Trophoblast cell (in vitro differentiated cells and primary cell): ENCODE results near the gene HMG20B.

Experiments used
- DNase-seq, 2 donors: peaks; one replicate each; pipeline ENCODE4 v3.0.0-alpha.2; 2016
- H2AFZ ChIP-seq: 2 replicates; pipeline ENCODE4 v1.6.1; 2013; ENCODE audit warnings: low read length, moderate library complexity, mild to moderate bottlenecking; ENCODE audit not compliant: insufficient read depth, poor library complexity
- H2AK5ac ChIP-seq: 2 replicates; pipeline ENCODE4 v1.6.1; 2013; ENCODE audit warnings: mild to moderate bottlenecking, low read length
- H2BK120ac ChIP-seq: 2 replicates; pipeline ENCODE4 v1.6.1; 2013; ENCODE audit warnings: low read length, mild to moderate bottlenecking, moderate library complexity; ENCODE audit not compliant: insufficient read depth, poor library complexity
- H2BK12ac ChIP-seq: 2 replicates; pipeline ENCODE4 v1.6.1; 2013; ENCODE audit warnings: mild to moderate bottlenecking, low read length, moderate library complexity
- H2BK5ac ChIP-seq: 2 replicates; pipeline ENCODE4 v1.6.1; 2013; ENCODE audit warnings: low read length, low read depth, moderate library complexity, mild to moderate bottlenecking; ENCODE audit not compliant: poor library complexity
- H3K14ac ChIP-seq: 2 replicates; pipeline ENCODE4 v1.6.1; 2013; ENCODE audit warnings: mild to moderate bottlenecking, low read length
- H3K18ac ChIP-seq: 2 replicates; pipeline ENCODE4 v1.6.1; 2013; ENCODE audit warnings: mild to moderate bottlenecking, low read length
- H3K23ac ChIP-seq: 2 replicates; pipeline ENCODE4 v1.6.1; 2013; ENCODE audit warnings: low read length
- H3K27ac ChIP-seq: 2 replicates; pipeline ENCODE4 v1.5.1; 2013; ENCODE audit warnings: low read depth, mild to moderate bottlenecking, inconsistent platforms, low read length, moderate library complexity
- H3K27me3 ChIP-seq: 2 replicates; pipeline ENCODE4 v1.6.1; 2013; ENCODE audit warnings: inconsistent platforms, mild to moderate bottlenecking, low read length, moderate library complexity; ENCODE audit not compliant: insufficient read depth
- H3K36me3 ChIP-seq, 2 experiments: 1 replicate in 1 of 2; 2 replicates in 1 of 2; pipeline ENCODE4 v1.6.1; 2013; ENCODE audit warnings: low read length in 2 of 2, mild to moderate bottlenecking in 2 of 2, moderate library complexity in 1 of 2; ENCODE audit not compliant: insufficient read depth in 2 of 2, control insufficient read depth in 1 of 2
- H3K4ac ChIP-seq: 2 replicates; pipeline ENCODE4 v1.6.1; 2013; ENCODE audit warnings: low read depth, mild to moderate bottlenecking, low read length, moderate library complexity
- H3K4me1 ChIP-seq, 2 experiments: 1 replicate in 1 of 2; 2 replicates in 1 of 2; pipeline ENCODE4 v1.6.1; 2013; ENCODE audit warnings: low read length in 2 of 2, mild to moderate bottlenecking in 2 of 2, moderate library complexity in 1 of 2; ENCODE audit not compliant: insufficient read depth in 2 of 2, control insufficient read depth in 1 of 2
- H3K4me2 ChIP-seq: 2 replicates; pipeline ENCODE4 v1.6.1; 2013; ENCODE audit warnings: inconsistent platforms, mild to moderate bottlenecking, low read length, moderate library complexity
- H3K4me3 ChIP-seq: 2 replicates; pipeline ENCODE4 v1.5.1; 2013; ENCODE audit warnings: mild to moderate bottlenecking, low read depth, low read length, inconsistent platforms
- H3K79me1 ChIP-seq: one replicate; pipeline ENCODE4 v1.6.1; 2013; ENCODE audit warnings: low read length
- H3K79me2 ChIP-seq: 2 replicates; pipeline ENCODE4 v1.6.1; 2013; ENCODE audit warnings: low read length, mild to moderate bottlenecking; ENCODE audit not compliant: control insufficient read depth, insufficient read depth, poor library complexity
- H3K9ac ChIP-seq: 2 replicates; pipeline ENCODE4 v1.6.1; 2013; ENCODE audit warnings: mild to moderate bottlenecking, low read length
- H3K9me3 ChIP-seq: 2 replicates; pipeline ENCODE4 v1.6.1; 2013; ENCODE audit warnings: low read depth, mild to moderate bottlenecking, control low read depth, inconsistent platforms, low read length; ENCODE audit not compliant: insufficient read depth
- H4K12ac ChIP-seq: 2 replicates; pipeline ENCODE4 v1.6.1; 2013; ENCODE audit warnings: low read depth, mild to moderate bottlenecking, low read length, moderate library complexity
- H4K8ac ChIP-seq: 2 replicates; pipeline ENCODE4 v1.6.1; 2013; ENCODE audit warnings: low read depth, mild to moderate bottlenecking, low read length, moderate library complexity
- H4K91ac ChIP-seq: one replicate; pipeline ENCODE4 v1.6.1; 2013; ENCODE audit warnings: low read depth, mild to moderate bottlenecking, low read length, moderate library complexity
- WGBS: extraction: QIAGEN DNeasy Blood & Tissue Kit; methylation state at CpG from one replicate; pipeline ENCODE4 v1.1.7; 2013; ENCODE audit warnings: missing lambda C conversion rate; ENCODE audit not compliant: insufficient read length, insufficient coverage; ENCODE audit errors: extremely low coverage; 5-methylcytosine and 5-hydroxymethylcytosine counted together

The HMG20B gene

DNA sequence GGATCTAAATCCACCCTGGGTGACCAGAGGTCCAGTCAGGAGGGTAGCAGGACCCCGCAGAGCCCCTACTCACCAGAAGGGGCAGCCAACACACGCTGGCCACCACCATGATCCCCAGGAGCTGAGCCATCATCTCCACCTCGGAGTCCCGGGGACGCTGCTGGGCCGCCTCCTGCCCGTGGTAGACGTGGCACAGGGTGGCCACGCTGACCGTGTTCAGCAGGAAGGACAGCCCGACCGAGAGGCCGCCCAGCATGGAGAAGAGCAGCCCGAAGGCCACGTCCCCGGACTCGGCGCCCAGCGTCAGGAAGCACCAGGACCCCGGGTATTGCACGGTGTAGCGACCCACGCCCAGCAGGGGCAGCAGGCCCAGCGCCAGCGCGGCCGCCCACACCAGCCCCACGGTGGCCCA is 27.0 kb downstream of the HMG20B start:
- Histone ChIP-seq H3K79me2 (no peaks in the 10 kb centered on the region), H2BK120ac (no peak overlapping the region), H3K4ac (no peak overlapping the region), H2AFZ (no peak overlapping the region), H4K12ac (no peak overlapping the region), H2BK12ac (no peak overlapping the region), H4K91ac (no peak overlapping the region), H2AK5ac (no peak overlapping the region), H3K4me2 (no peak overlapping the region), H3K27me3 (no peaks in the 10 kb centered on the region), H3K27ac (no peak overlapping the region), H2BK5ac (no peak overlapping the region), H3K14ac (no peak overlapping the region), H3K18ac (no peak overlapping the region), H3K79me1 (peaks cover 2% of the 10 kb centered on the region), H3K9me3 (peaks cover 3% of the 10 kb centered on the region), H3K9ac (no peak overlapping the region), H3K4me1 (peaks cover 8 to 9% of the 10 kb centered on the region in 2 experiments), H3K23ac (no peak overlapping the region), H3K36me3 (no peaks in the 10 kb centered on the region), H3K4me3 (no peak overlapping the region), H4K8ac (no peak overlapping the region)
- DNase-seq = no peak
- WGBS = no CpG with 5 or more reads among the region's 28 CpGs

DNA sequence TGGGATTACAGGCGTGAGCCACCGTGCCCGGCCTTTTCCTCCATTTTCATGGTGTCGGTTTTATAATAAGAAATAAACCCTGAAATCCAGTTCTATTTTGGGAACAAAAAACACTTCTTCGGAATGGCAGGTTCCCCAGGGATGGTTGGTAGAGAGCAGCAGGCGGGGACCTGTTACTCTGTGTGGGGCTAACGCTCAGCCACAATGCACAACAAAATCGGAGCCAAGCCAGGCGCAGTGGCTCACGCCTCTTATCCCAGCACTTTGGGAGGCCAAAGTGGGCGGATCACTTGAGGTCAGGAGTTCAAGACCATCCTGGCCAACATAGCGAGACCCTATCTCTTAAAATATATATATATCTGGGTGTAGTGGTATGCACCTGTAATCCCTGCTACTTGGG is 28.3 kb downstream of the HMG20B start:
- no peak overlapping the region for H2AK5ac ChIP-seq
- peaks cover 2% of the 10 kb centered on the region for H3K79me1 ChIP-seq
- no peaks in the 10 kb centered on the region for H3K36me3 ChIP-seq
- no peak overlapping the region for H2BK5ac ChIP-seq
- no peak overlapping the region for H4K12ac ChIP-seq
- no peak overlapping the region for H3K4ac ChIP-seq
- no peak overlapping the region for H3K18ac ChIP-seq
- no peak overlapping the region for H3K23ac ChIP-seq
- peaks cover 3% of the 10 kb centered on the region for H3K9me3 ChIP-seq
- no peak overlapping the region for H3K14ac ChIP-seq
- H2BK12ac ChIP-seq = no peak overlapping the region
- no peak overlapping the region for H3K27ac ChIP-seq
- no CpG with 5 or more reads among the region's 12 CpGs for WGBS
- H4K8ac ChIP-seq = no peak overlapping the region
- H2AFZ ChIP-seq = no peak overlapping the region
- H3K4me2 ChIP-seq = no peak overlapping the region
- H4K91ac ChIP-seq = no peak overlapping the region
- DNase-seq = no peak
- H3K27me3 ChIP-seq = no peaks in the 10 kb centered on the region
- H3K4me1 ChIP-seq = peaks cover 8 to 9% of the 10 kb centered on the region in 2 experiments
- H3K79me2 ChIP-seq = no peaks in the 10 kb centered on the region
- no peak overlapping the region for H3K4me3 ChIP-seq
- H3K9ac ChIP-seq = no peak overlapping the region
- H2BK120ac ChIP-seq = no peak overlapping the region

DNA sequence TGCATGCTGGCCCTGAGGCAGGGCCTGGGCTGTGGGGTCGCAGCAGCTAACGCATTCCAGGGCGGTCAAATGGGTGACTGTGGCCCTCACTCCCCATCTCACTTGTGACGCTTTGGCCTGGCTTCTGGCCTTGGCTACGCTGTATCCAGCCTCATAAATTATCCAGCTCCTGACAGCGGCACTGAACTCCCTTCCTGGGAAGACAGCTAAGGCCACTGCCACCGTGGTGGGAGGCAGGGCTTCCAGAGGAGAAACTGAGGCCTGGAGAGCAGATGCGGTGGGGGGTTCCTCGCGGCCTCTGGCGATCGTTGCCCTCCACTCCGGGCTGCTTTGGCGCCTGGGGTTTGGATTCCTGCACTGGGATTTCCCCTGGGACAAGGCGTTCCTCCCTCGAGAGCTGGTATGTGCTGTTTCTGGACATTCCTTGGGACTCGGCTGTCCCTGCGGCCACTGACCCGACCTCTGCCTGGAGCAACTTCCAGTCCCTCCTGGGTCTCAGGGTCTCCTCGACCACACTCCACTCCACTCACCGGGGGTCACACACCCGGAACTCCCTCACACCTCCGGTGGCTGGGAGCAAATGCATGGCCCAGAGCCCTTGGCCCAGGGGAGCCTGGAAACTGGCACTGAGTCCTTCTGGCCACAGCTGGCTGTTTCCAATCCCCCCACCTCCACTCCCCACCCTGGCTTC is 30.5 kb downstream of the HMG20B start:
- Histone ChIP-seq H2AK5ac (no peak overlapping the region), H4K91ac (peak overlapping the region; percentile 11), H3K4me2 (no peak overlapping the region), H2AFZ (no peak overlapping the region), H3K79me1 (peaks cover 2% of the 10 kb centered on the region), H3K9me3 (peaks cover 6% of the 10 kb centered on the region), H2BK12ac (no peak overlapping the region), H4K8ac (no peak overlapping the region), H3K18ac (no peak overlapping the region), H2BK120ac (no peak overlapping the region), H3K23ac (no peak overlapping the region), H3K4me1 (peaks cover 13 to 14% of the 10 kb centered on the region in 2 experiments), H3K79me2 (no peaks in the 10 kb centered on the region), H3K4me3 (no peak overlapping the region), H3K27me3 (no peaks in the 10 kb centered on the region), H2BK5ac (no peak overlapping the region), H3K14ac (no peak overlapping the region), H3K9ac (no peak overlapping the region), H3K4ac (no peak overlapping the region), H4K12ac (no peak overlapping the region), H3K36me3 (no peaks in the 10 kb centered on the region), H3K27ac (no peak overlapping the region)
- DNase-seq = peak; percentile 51 to 64
- no CpG with 5 or more reads among the region's 23 CpGs for whole genome bisulfite sequencing

DNA sequence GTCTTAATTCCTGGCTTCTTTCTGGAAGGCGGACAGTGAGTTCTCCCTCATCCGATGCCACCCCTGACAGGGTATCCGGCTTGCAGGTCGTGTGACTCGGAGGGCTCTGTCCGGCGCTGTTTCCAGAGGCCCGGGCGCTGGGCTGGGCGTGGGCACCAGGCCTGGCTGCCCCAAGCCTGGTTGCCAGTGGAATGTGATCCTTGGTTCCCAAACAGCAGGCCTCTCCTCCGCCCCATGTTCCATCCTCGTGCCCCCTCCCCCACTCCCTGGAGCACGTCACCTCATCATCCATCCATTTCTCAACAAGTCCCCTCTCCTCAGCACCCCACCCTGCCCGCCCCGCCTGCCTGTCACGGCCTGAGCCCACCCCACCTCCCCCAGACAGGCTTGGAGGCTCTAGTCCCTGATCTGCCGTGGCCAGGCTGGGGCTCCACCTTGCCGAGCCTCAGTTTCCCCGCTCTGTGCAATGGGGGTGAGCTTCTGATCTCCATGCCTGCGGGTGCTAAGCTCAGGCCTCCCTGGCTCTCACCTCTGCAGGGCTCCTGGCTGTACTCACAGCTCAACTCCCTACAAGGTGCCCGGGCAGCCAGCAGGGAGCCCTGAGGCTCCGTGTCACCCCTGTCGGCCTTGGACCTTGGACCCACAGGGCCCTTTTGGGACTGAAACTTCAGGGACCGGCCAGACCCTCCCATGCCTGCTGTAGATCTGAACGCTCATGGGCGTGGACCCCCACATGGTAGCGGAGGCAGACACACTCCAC is 31.7 kb downstream of the HMG20B start:
- no peak overlapping the region for H3K4me2 ChIP-seq
- no CpG with 5 or more reads among the region's 27 CpGs for WGBS
- peaks cover 2% of the 10 kb centered on the region for H3K79me1 ChIP-seq

More for the DNA sequence above, 31.7 kb downstream of the HMG20B start:
- H4K91ac ChIP-seq = no peak overlapping the region
- no peak overlapping the region for H3K27ac ChIP-seq
- peaks cover 6% of the 10 kb centered on the region for H3K9me3 ChIP-seq
- no peak for DNase-seq
- H2BK5ac ChIP-seq = no peak overlapping the region
- no peak overlapping the region for H3K18ac ChIP-seq
- H4K8ac ChIP-seq = no peak overlapping the region
- H2AK5ac ChIP-seq = no peak overlapping the region
- no peak overlapping the region for H3K9ac ChIP-seq
- no peak overlapping the region for H2AFZ ChIP-seq
- no peaks in the 10 kb centered on the region for H3K79me2 ChIP-seq
- H2BK12ac ChIP-seq = no peak overlapping the region
- H3K4me1 ChIP-seq = peaks cover 13 to 14% of the 10 kb centered on the region in 2 experiments
- H3K4me3 ChIP-seq = no peak overlapping the region
- H2BK120ac ChIP-seq = no peak overlapping the region
- H3K4ac ChIP-seq = no peak overlapping the region
- no peaks in the 10 kb centered on the region for H3K27me3 ChIP-seq
- no peaks in the 10 kb centered on the region for H3K36me3 ChIP-seq
- H3K23ac ChIP-seq = no peak overlapping the region
- no peak overlapping the region for H4K12ac ChIP-seq
- no peak overlapping the region for H3K14ac ChIP-seq
